ENCODE data around the gene AMPH.

AMPH gene

DNA sequence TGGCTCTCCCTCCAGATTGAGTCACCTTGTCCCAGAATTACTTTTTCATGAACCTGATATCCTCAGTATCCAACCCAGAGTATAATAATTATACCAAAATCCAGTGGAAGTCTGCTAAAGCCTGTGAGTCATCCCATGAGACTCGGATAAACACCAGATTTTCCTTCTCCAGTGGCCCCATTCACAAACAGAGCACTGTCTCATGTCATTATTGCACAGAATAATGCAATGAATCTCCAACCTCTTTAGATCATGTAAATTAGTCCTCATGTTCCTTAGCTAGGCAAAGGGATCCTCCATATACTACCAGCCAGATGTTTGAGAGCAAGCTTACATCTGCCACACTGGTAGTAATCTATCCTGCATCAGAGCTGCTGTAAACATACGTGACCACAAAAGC, 89.0 kb downstream of the AMPH start:
- DNase-seq (ENCODE audit: low read depth in 2 of 2) = no peak

DNA sequence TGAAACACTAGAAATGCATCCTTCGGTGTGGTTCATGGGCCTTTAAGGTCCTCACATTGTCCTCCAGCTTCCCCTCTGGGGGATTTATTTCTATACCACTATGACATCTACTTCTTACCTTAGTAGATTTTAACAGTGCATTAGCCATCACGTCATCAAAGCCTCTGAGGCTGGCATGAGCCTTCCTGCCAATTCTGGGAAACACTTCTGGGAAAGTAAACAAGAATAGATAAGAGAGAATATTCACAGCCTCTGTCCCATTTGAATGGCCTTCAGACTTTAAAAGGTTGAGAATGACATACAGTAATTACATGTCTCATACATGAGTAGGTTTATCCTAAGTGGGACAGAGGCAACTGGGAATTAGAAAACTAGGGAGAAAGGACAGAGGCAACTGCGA, 89.7 kb downstream of the AMPH start:
- no peak for DNase-seq (ENCODE audit: low read depth in 2 of 2)

DNA sequence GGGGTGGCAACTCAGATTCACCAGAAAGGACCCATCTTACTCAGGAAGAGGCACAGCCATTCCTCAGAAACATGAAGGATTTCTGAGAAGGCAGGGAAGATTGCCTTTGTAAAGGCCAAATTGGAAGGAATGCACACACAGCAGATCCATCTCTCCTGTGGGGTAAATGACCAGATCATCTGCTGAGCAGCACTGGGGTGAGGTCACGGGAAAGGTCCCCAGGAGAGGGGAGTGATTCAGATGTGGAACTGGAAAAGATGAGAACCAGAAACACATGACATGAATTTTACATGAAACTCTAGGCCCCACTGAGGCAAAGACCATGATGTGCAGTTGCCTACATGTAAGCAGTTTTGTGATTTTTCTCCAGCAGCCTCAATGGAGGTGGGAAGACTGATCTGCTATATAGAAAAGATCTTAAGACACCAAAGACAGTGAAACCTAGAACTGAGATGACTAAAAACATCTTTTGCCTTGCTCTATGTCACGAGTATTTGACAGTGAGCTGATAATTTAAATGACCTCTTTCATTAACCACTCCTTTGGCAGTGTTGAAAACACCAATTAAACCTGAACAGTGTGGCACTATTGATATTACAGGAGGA, 91.6 kb downstream of the AMPH start:
- DNase-seq (ENCODE audit: low read depth in 2 of 2) = no peak

DNA sequence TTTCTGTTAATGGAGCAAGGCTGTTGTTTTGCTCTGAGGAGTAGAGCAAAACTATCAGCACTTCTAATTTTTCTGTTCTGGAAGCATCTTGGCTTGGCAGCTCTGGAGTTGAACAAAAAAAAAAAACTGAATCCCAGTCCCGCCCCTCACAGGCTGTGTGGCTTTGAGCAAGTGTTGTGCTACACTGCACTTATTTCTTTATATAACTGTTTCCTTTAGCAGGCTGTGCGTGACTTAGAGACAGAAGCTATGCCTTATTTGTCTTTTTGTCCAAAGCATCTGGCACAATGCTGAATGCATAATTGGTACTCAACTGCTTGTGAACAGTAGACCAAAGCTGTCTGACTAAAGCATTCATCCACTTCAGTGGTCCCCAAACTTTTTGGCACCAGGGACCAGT, 96.1 kb downstream of the AMPH start:
- DNase-seq (ENCODE audit: low read depth in 2 of 2) = no peak

DNA sequence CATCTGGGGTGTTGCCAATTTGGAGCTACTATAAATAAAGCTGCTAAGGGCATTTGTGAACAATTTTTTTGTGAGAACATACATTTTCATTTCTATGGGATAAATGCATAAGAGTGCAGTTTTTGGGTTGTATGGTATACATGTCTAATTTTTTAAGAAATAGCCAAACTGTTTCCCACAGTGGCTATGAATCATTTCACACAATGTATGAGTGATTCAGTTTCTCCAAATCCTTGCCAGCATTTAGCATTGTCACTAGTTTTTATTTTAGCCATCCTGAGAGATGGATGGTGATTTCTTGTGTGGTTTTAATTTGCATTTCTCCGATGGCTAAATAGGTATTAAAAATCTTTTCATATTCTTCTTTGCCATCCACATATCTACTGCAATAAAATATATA, 105.3 kb downstream of the AMPH start:
- no peak for DNase-seq (ENCODE audit: low read depth in 2 of 2)

DNA sequence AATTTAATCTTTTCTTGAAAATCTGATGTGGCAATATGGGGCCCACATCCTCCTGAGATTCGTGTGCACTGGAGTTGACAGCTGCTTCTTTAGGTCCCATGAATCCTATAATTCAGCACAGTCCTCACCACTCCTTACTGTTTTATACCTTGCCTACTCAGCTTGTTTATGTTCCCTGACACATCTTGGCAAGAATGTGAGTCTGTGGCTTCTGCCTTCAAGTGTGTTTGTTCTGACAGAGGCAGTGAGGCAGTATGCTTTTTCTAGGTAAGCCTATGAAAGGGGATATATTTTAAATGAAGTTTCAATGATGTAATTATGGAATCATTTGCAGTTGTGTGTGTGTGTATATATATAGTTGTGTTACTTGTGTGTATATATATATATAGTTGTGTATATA, 106.4 kb downstream of the AMPH start:
- DNase-seq (ENCODE audit: low read depth in 2 of 2) = no peak

DNA sequence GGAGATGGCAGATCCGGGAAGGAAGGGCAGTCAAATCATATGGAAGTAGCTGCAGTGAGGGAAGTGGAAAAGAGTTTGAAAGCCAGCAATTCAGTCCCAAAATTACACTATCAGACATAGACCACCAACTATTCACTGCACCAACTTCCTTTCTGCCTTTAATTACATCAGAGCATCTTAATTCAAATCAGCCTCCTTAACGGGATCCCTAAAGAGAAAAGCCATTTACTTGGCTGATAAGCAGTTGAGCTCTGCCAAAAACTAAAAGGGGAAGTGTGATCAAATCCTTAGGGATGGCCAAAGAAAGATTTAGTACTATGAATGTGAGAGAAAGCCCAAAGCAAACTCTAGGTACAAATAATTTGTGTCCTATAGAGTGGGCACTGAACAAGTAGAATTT, 110.4 kb downstream of the AMPH start:
- no peak for DNase-seq (ENCODE audit: low read depth in 2 of 2)

DNA sequence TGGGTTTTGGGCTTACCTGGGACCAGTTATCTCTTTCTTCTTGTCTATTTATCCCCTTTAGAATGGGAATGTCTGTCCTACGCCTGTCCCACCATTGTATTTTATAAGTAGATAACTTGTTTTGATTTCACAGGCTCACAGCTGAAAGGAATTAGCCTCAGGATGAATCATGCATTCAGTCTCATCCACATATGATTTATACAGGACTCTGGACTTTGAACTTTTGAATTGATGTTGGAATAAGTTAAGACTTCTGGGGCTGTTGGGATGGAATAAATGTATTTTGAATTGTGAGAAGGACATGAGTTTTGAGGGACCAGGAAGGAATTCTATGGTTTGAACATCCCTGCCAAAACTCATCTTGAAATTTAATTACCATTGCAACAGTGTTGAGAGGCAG, 112.6 kb downstream of the AMPH start:
- no peak for DNase-seq (ENCODE audit: low read depth in 2 of 2)

DNA sequence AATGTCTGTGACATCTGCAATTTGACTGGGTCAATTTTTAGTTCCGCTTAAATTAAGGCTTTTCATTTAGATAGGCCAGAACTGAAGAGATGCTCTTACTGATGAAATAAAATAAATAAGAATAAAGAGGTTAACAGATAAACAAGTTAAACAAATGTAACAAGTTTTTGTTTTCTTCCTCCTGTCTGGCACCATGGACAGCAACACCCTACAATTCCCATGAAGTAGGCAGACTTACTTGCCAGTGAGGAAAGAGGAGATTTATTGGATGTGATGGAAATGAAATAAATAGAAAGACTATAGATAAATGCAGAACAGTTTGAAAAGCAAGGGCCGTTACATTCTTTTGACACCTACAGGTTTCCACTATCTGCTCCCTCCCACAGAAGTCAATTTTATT, 118.5 kb downstream of the AMPH start:
- no peak for DNase-seq (ENCODE audit: low read depth in 2 of 2)

DNA sequence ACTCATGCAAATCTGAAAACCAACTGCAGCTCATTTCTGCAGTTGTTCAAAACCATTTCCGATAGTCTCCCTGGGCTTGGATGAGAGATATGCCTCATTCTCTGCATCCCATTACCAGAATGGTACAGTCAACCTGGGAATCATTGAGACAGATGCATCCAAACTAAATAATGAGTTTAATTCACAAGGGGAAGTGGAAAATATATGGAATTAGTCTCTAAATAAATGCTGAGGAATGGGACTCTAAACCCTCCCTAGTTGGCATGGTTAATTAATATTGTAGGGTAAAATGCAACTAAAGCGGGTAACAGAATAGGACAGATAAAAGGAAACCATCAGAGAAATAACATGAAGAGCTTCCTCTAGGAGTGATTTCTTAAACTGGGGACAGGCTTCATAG, 118.9 kb downstream of the AMPH start:
- DNase-seq (ENCODE audit: low read depth in 2 of 2) = no peak

DNA sequence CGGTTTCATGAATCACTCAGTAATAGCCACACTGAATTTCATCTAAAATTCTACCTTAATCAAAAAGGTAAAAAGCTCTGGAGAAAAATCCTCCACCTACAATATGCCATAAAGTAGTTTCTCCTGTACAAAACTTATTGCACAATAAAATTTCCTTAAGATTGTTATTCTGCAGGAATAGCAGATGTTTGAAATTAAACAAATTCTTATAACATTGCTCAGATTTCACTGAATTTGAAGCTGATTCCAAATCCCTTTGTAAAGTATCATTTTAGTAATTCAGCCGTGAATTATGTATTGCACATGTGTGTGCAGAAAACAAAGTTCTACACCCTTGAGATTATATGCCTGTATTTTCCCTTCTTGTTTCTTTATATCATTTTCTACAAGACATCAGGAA, 123.8 kb downstream of the AMPH start:
- no peak for DNase-seq (ENCODE audit: low read depth in 2 of 2)

DNA sequence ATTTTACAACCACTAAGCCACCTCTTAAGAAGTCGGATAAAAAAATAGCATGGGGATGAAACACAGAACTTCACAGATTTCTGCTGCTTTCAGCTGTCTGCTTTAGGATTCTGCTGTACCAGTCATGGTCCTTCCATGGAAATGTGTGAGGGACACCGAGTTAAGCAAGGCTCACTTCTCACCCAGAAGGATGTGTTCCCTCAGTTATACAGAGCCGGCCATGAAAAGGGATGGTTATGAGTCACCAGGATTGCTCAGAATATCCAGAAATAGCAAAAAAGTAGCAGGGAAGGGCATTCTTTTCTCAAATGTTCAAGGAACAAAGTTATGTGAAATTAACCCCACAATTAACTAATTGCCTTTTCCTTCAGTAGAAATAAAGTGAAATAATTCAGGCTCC, 124.4 kb downstream of the AMPH start:
- no peak for DNase-seq (ENCODE audit: low read depth in 2 of 2)

DNA sequence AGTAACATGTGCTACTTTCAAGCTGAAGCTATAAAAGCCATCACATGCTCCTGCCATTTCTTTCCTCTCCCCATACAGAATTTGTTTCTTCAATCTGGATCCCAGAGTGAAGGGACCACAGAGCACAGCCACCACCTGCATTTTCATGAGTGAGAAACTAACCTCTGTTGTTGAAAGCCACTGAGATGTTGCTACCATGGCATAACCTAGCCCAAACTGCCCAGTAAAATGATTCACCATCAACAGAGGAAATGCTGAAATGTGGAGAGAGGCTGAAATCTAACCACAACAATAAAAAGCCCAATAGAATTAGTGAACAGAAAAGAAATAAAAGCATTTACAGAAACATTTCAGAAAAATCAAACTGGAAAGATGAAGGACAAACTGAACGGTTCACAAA, 125.2 kb downstream of the AMPH start:
- DNase-seq (ENCODE audit: low read depth in 2 of 2) = no peak

DNA sequence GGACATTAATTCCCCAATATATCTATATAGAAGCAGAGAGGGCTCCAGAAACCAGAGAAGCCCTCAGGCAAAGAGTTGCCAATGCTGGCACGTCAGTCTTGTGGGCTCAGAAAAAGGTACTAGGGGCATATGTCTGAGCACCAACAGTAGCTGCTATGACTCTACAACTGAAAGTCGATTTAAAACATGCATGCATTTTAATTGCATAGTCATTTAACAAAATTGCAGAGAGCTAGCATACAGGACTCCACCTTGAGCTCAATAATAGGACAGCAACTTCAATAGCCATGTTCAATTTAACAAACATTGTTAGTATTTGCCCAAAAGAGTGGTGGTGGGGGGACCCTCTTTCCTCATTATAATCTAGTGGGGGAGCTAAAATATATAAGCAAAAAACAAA, 126.5 kb downstream of the AMPH start:
- no peak for DNase-seq (ENCODE audit: low read depth in 2 of 2)

DNA sequence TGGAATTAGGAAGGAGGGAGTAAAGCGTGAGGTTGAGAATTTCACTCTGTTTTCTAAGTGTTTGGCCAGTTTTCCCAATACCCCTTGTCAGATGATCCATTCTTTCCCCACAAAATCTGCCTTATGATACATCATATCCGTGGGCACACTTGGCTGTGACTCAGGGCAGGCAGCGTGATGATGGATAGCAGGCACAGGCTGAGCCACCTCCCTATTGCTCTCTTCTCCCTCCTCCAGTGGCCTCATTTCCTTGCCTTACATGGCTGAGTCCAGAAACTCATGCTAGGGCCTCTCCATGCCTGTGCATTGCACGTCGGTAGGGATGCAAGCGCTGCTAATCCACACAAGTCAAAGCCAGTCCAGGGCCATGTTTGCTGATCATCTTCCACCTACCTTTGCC, 128.3 kb downstream of the AMPH start:
- no peak for DNase-seq (ENCODE audit: low read depth in 2 of 2)

DNA sequence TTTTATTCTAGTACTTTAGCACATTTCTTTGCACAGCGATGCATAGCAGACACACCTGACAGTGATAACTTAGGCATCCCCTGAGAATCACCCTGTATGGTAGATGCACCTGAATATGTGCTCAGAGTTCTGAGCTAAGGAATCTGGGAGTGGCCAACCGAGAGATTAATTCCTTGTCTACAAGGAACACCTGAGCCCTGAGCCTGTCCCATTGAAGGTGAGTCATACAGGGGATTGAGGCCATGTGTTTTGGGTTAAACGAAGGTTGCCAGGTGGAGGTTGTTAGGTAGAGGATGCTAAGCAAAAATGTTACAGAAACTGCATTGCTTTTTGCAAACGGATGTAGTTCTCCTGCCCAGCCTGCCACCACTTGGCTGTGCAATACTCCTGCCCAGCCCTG, 128.9 kb downstream of the AMPH start:
- no peak for DNase-seq (ENCODE audit: low read depth in 2 of 2)

DNA sequence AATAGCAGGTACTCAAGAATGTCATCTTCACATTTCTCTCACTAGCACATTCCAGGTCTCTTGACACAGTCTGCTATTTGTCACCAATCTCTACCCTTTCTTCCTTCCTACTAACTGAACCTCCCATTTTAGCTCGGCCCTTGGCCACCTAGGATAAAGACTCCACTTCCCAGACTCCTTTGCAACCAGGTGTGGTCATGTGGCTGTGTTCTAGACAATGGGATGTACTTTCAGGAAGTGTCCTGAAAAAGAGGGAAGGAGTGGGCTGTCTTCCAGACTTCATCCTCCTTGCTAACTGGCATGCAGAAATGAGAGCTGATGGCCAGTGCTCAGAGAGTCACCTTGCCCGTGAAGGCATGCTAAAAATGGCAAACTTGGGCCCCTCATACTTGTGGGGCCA, 139.2 kb downstream of the AMPH start:
- DNase-seq (ENCODE audit: low read depth in 2 of 2) = no peak

DNA sequence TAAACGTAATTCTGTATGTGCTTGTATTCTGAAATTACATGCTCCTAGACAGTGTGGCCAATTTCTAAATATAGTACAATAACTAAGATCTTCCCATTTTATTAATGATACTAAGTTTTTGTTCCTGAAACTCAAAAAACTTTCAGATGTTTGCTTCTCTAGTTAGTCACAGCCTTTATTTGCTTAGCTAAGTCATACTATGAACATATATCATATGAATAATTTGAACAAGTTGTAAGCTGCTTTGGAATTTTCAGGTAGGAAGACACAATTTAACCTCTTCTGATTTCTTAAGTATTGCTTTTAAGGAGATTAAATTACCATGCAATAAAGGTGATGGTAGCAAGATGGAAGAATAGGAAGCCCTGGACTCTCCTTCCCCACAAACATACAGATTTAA, 148.7 kb downstream of the AMPH start:
- no peak for DNase-seq (ENCODE audit: low read depth in 2 of 2)

DNA sequence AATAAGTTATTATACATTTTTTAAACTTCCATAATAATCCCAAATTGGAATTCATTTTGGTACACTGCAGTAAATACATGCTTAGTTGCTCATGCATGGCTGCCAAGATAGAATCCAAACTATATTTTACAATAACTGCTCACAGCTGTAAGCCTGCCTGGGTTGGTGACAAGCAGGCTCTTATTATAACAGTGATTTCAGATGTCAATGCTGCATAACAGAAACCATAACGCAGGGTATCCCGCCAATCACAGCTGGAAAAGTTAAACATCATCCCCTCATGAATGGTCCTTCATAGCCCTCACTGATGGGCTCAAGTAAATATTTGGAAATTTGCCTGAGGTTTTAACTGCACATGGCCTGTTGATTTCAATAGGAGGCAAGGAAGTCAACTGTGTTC, 149.8 kb downstream of the AMPH start:
- no peak for DNase-seq (ENCODE audit: low read depth in 2 of 2)

DNA sequence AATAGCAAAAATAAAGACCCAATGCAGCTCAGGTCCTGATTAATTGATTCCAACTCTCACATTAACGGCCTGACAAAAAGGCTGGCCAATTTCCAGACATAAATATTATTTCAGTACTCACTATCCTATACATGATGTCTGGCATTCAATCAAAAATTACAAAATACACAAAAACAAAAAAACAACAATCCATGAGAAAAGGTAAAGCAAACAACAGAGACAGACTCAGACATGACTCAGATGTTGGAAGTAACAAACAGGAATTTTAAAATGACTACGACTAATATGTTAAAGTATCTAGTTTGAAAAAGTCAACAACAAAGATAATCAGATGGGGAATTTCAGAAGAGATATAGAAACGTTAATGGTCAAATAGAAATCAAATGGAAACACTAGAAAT, 152.8 kb downstream of the AMPH start:
- DNase-seq (ENCODE audit: low read depth in 2 of 2) = no peak

DNA sequence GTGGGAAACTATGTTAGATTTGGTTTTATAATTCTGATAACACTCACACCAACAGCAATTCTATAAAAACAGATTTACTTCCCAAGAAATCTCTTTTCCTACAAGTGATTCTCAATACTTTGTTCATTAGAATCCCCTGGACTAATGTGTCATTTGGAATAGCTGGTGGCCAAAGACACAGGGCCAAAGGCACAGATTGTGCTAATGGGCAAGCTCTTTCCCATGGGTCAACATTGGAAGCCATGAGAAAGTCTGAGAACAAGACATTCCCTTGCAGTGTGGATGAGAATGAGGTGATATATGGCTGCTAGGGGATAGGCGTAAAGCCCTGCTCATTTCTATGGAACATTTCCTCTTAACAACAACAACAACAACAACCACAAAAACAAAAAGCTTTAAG, 153.8 kb downstream of the AMPH start:
- DNase-seq (ENCODE audit: low read depth in 2 of 2) = no peak

DNA sequence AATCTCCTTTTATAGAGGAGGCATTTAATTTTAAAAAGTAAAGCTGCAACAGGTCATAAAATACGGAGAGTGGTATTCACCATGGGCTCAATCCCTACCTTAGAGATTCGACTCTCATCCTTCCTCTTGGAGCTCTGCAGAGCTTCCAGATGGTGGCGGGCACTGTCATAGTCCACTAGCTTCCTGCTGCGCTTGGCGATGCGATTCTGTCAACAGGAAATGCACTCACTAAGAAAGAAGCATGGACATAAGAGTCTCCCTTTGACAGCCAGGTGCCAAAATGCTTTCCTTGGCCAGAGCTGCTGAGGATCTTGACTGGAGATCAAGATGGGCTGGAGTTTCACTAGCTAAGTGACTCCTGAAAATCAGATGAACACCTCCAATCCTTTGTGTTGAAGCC, 154.4 kb downstream of the AMPH start:
- no peak for DNase-seq (ENCODE audit: low read depth in 2 of 2)

DNA sequence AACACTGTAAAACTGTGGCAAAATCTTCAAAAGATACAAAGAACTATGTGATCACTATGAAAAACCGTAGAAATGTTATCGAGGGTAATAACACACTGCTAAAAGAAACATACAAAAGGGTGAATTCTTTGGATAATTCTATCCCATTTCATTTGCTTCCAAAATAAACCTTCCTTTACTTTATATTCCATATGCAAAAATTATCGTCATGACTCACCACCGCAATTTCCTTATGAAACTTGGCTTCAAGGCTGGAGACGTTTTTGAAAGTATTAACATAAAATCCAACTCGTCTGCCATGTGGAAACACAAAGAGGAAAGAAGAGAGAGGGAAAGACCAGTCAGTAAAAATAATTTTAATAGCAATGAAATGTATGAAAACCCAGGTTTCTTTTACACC, 165.2 kb downstream of the AMPH start:
- DNase-seq (ENCODE audit: low read depth in 2 of 2) = no peak

DNA sequence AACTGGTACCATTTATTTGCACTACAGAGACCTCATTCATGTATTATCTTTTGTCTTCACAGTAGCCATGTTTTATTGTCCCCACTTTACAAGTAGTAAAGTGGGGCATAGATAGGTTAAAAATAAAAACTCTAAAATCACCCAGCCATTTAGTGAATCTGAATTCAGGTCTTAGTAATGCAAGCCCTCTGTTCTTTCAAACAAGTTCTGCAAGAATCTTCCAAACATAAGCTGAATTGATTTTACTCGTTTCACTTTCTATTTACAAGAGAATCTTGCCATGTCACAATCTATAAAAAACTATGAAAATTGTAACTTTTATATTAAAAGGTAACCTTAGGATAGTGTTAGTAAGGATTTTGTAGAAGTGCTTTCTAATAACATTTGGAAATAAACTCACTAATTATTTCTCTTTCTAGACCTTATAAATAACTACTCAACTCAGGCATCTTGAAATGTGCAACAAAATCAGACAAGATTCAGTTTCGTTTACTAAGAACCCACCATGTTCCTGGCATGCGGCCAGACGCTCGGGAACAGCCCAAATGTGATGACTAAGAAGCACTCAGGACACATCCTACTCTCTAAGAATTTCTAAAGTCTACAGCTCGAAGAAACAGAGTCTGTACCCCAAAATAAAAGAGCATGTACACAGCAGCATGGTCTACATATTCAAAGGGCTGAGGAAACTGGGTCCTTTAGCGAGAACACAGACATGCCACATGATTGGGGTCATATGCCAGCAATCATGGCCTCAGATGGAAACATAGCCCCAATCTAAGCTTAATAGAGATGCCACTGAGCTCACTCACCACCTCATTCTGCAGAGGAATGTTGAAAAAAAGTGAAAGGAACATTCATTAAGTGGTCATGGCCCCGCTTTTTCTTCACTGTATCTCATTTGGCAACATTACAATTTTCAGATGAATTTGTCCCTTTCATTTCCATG, 167.6 kb downstream of the AMPH start:
- DNase-seq (ENCODE audit: low read depth in 2 of 2) = peak; percentile 72 to 76

All from stimulated activated CD8-positive, alpha-beta memory T cell treated with anti-CD3 and anti-CD28 coated beads, Interleukin-15, amount 100 ng/mL, for 48 hours (primary cell).